ENCODE results near the gene QKI.
A peak's percentile ranks its signal among the peaks of the same experiment; 100 is the strongest.

The QKI gene

GRCh38 chr6:163554032-163554431 lies 139.5 kb downstream of the QKI start:
- no peak for TF ChIP-seq CTCF (IDR thresholded peaks at IDR 0.05)
- Mint-ChIP-seq H3K9me3 (peaks cover 5% of the 10 kb centered on the region), H3K4me3 (no peak overlapping the region), H3K27ac (peak overlapping the region; percentile 82), H3K36me3 (ENCODE audit: low read depth) (peaks cover 91% of the 10 kb centered on the region), H3K27me3 (ENCODE audit: low read depth, poor library complexity) (peaks cover 3% of the 10 kb centered on the region), H3K4me1 (peaks cover under 1% of the 10 kb centered on the region)
- DNase-seq, result no peak

GRCh38 chr6:163554663-163555062 lies 140.1 kb downstream of the QKI start:
- Mint-ChIP-seq H3K4me3 (no peak overlapping the region), H3K27me3 (ENCODE audit: low read depth, poor library complexity) (peaks cover 3% of the 10 kb centered on the region), H3K9me3 (peaks cover 5% of the 10 kb centered on the region), H3K27ac (no peak overlapping the region), H3K4me1 (no peaks in the 10 kb centered on the region), H3K36me3 (ENCODE audit: low read depth) (peaks cover 93% of the 10 kb centered on the region)
- peak; percentile 24 for TF ChIP-seq CTCF (IDR thresholded peaks at IDR 0.05)
- DNase-seq, result peak; percentile 20

- no peak for DNase-seq
- Mint-ChIP-seq H3K27me3 (ENCODE audit: low read depth, poor library complexity) (no peaks in the 10 kb centered on the region), H3K4me1 (no peaks in the 10 kb centered on the region), H3K9me3 (peaks cover 5% of the 10 kb centered on the region), H3K36me3 (ENCODE audit: low read depth) (peaks cover 80% of the 10 kb centered on the region), H3K4me3 (no peak overlapping the region), H3K27ac (no peak overlapping the region)
- no peak for TF ChIP-seq CTCF (IDR thresholded peaks at IDR 0.05)
Observed at GRCh38 chr6:163559661-163560060, 145.1 kb downstream of the QKI start.

- DNase-seq, result no peak
- no peaks in the 10 kb centered on the region for H3K27me3 Mint-ChIP-seq (ENCODE audit: low read depth, poor library complexity)
- TF ChIP-seq CTCF (IDR thresholded peaks at IDR 0.05), result no peak
- H3K36me3 Mint-ChIP-seq (ENCODE audit: low read depth), result peaks cover 71% of the 10 kb centered on the region
- H3K4me3 Mint-ChIP-seq, result no peak overlapping the region
- no peak overlapping the region for H3K27ac Mint-ChIP-seq
- no peaks in the 10 kb centered on the region for H3K4me1 Mint-ChIP-seq
- H3K9me3 Mint-ChIP-seq, result no peaks in the 10 kb centered on the region
Observed at GRCh38 chr6:163563318-163563717, 148.8 kb downstream of the QKI start.

- TF ChIP-seq CTCF (IDR thresholded peaks at IDR 0.05), result no peak
- Mint-ChIP-seq H3K27me3 (ENCODE audit: low read depth, poor library complexity) (no peaks in the 10 kb centered on the region), H3K4me3 (no peak overlapping the region), H3K27ac (no peak overlapping the region), H3K36me3 (ENCODE audit: low read depth) (peaks cover 70% of the 10 kb centered on the region), H3K4me1 (no peaks in the 10 kb centered on the region), H3K9me3 (no peaks in the 10 kb centered on the region)
- no peak for DNase-seq
Observed at GRCh38 chr6:163564534-163564933, 150.0 kb downstream of the QKI start.

GRCh38 chr6:163565140-163565539 lies 150.6 kb downstream of the QKI start:
- DNase-seq, result no peak
- Mint-ChIP-seq H3K9me3 (peaks cover 5% of the 10 kb centered on the region), H3K4me1 (no peaks in the 10 kb centered on the region), H3K4me3 (no peak overlapping the region), H3K27me3 (ENCODE audit: low read depth, poor library complexity) (no peaks in the 10 kb centered on the region), H3K27ac (no peak overlapping the region), H3K36me3 (ENCODE audit: low read depth) (peaks cover 70% of the 10 kb centered on the region)
- TF ChIP-seq CTCF (IDR thresholded peaks at IDR 0.05), result no peak
